Endothelial cell of umbilical vein (primary cell): ENCODE results near the gene FBLIM1. TPM values are rescaled to one million over a fixed set of nuclear protein-coding genes. Genes with fewer than 3 reads are reported as not detected.

ENCODE experiments used
- BruUV-seq: library from RNA; stranded (reverse); fragments of 400-500 nt; replicated peaks from 2 replicates; lab custom pipeline; 2021; lab: Mats Ljungman, UMichigan
- CTCF ChIA-PET: fragments of 300-600, 350-600 bp; sonication (Branson Sonifier 250); formaldehyde crosslinking; loops from one replicate; lab custom pipeline; 2021; ENCODE audit warnings: antibody characterized with exemption, inconsistent platforms; lab: Charles Lee
- POLR2A ChIA-PET: fragments of 300-600, 350-600 bp; sonication (Branson Sonifier 250); formaldehyde crosslinking; loops from one replicate; lab custom pipeline; 2021; ENCODE audit warnings: antibody characterized with exemption, inconsistent platforms; lab: Charles Lee
- DNase-seq: peaks from one replicate; pipeline ENCODE4 v3.0.0-alpha.2; 2011; ENCODE audit warnings: low read depth, low spot score
- FAIRE-seq: peaks from 2 replicates; lab custom pipeline; 2011; peaks lifted over from hg19 to GRCh38; lab: Jason Lieb, UNC
- H2AFZ ChIP-seq: 2 replicates; pipeline ENCODE4 v1.6.0; 2012; ENCODE audit warnings: low read depth, low read length, control low read depth, inconsistent platforms
- H3K27ac ChIP-seq: 2 replicates; pipeline ENCODE4 v1.5.1; 2011; ENCODE audit warnings: low read depth, mild to moderate bottlenecking, control low read depth, low read length, moderate library complexity; ENCODE audit not compliant: insufficient read depth
- H3K27me3 ChIP-seq, 2 experiments: 2 replicates each; pipeline versions ENCODE4 v1.6.0 to v1.6.1; 2011; ENCODE audit warnings: low read length in 2 of 2, mixed read lengths in 1 of 2; ENCODE audit not compliant: control insufficient read depth in 2 of 2, insufficient read depth in 2 of 2
- H3K36me3 ChIP-seq, 2 experiments: 2 replicates in 1 of 2; 3 replicates in 1 of 2; pipeline ENCODE4 v1.5.1; 2011; ENCODE audit warnings: low read length in 2 of 2, mild to moderate bottlenecking in 1 of 2, moderate library complexity in 1 of 2; ENCODE audit not compliant: control insufficient read depth in 2 of 2, insufficient read depth in 2 of 2; ENCODE audit errors: extremely low read depth in 1 of 2
- H3K4me1 ChIP-seq: 3 replicates; pipeline ENCODE4 v1.5.1; 2011; ENCODE audit warnings: mild to moderate bottlenecking, low read length; ENCODE audit not compliant: control insufficient read depth, insufficient read depth; ENCODE audit errors: extremely low read depth
- H3K4me2 ChIP-seq: 2 replicates; pipeline ENCODE4 v1.6.1; 2011; ENCODE audit warnings: low read length, control low read depth, mixed read lengths; ENCODE audit not compliant: insufficient read depth
- H3K4me3 ChIP-seq, 3 experiments: fragments of 200-600 bp in 1 of 3; sonication (generic), shearing (Covaris generic) in 1 of 3; replicated peaks in 1 of 3; 2 replicates each; pipeline ENCODE4 v1.5.1; 2011 to 2016; ENCODE audit warnings: control low read depth in 3 of 3, low read length in 3 of 3, mild to moderate bottlenecking in 2 of 3, inconsistent platforms in 1 of 3, low read depth in 1 of 3, moderate library complexity in 1 of 3; ENCODE audit not compliant: insufficient read depth in 1 of 3
- H3K79me2 ChIP-seq: 2 replicates; pipeline ENCODE4 v1.6.0; 2012; ENCODE audit warnings: low read length, inconsistent platforms; ENCODE audit not compliant: control insufficient read depth, insufficient read depth
- H3K9ac ChIP-seq: replicated peaks from 2 replicates; pipeline ENCODE3; 2011; ENCODE audit warnings: low read length, control low read depth; ENCODE audit not compliant: insufficient read depth; ENCODE audit errors: extremely low read depth
- H3K9me1 ChIP-seq: replicated peaks from 3 replicates; pipeline ENCODE4 v1.6.0; 2011; ENCODE audit warnings: mild to moderate bottlenecking, low read length; ENCODE audit not compliant: control insufficient read depth, insufficient read depth; ENCODE audit errors: extremely low read depth
- H3K9me3 ChIP-seq: replicated peaks from 2 replicates; pipeline ENCODE4 v1.5.1; 2012; ENCODE audit warnings: low read length, inconsistent platforms; ENCODE audit not compliant: control insufficient read depth, insufficient read depth
- H4K20me1 ChIP-seq: replicated peaks from 2 replicates; pipeline ENCODE3; 2011; ENCODE audit warnings: mild to moderate bottlenecking, low read length; ENCODE audit not compliant: control insufficient read depth, insufficient read depth; ENCODE audit errors: extremely low read depth
- EZH2 ChIP-seq: IDR thresholded peaks from 2 replicates; pipeline ENCODE4 v1.6.1; 2012; ENCODE audit warnings: borderline replicate concordance, low read depth, mild to moderate bottlenecking, moderate library complexity, low read length, inconsistent platforms; ENCODE audit not compliant: severe bottlenecking
- GATA2 ChIP-seq: IDR thresholded peaks from 2 replicates; pipeline ENCODE4 v1.7.0; 2011; ENCODE audit warnings: low read depth, mild to moderate bottlenecking, moderate library complexity, mixed read lengths, low read length; ENCODE audit not compliant: insufficient read length, insufficient read depth
- JUN ChIP-seq: IDR thresholded peaks from 2 replicates; pipeline ENCODE4 v1.6.1; 2011; ENCODE audit warnings: borderline replicate concordance, low read depth; ENCODE audit not compliant: insufficient read length, insufficient read depth
- MYC ChIP-seq: IDR thresholded peaks from one replicate; pipeline ENCODE4 v1.6.1; 2011; ENCODE audit warnings: mild to moderate bottlenecking, low read depth, low read length
- POLR2A ChIP-seq: IDR thresholded peaks from 2 replicates; pipeline ENCODE4 v1.6.1; 2012; ENCODE audit warnings: low read depth, mild to moderate bottlenecking, control low read depth, low read length
- POLR2AphosphoS5 ChIP-seq: IDR thresholded peaks from 2 replicates; pipeline ENCODE4 v1.6.1; 2012; ENCODE audit warnings: low read depth, mild to moderate bottlenecking, control low read depth, low read length, moderate library complexity; ENCODE audit not compliant: insufficient read depth
- dilution Hi-C: fragments of 300-500 bp; cut with MboI; formaldehyde crosslinking; loops from one replicate; pipeline ENCODE4 v1.15.0; 2019; ENCODE audit warnings: low sequenced_read_pairs; ENCODE audit not compliant: extremely low pct_ligation_motif_present
- intact Hi-C: fragments of 100-400 bp; cut with micrococcal nuclease; formaldehyde crosslinking; loops from one replicate; pipeline ENCODE4 v1.10.0; 2022
- polyA plus RNA-seq, 4 experiments: library from polyadenylated mRNA; depleted of rRNA in 3 of 4; stranded (reverse) in 3 of 4; unstranded in 1 of 4; fragments of >200 nt; gene quantifications; 2 replicates each; pipeline versions ENCODE4 v1.2.1 to v1.2.3, GENCODE V29; 2011 to 2012; ENCODE audit warnings: missing spikeins in 1 of 4
- total RNA-seq: library from RNA; stranded (reverse); gene quantifications from 2 replicates; pipeline ENCODE4 v1.2.3, GENCODE V29; 2021
- TF ChIP-seq, protein P1 (sequence below), 2 donors: IDR thresholded peaks; 1 replicate in 1 of 2; 2 replicates in 1 of 2; pipeline ENCODE4 v1.5.1; 2011; ENCODE audit warnings: low read length in 2 of 2, mild to moderate bottlenecking in 2 of 2, moderate library complexity in 2 of 2, control low read depth in 1 of 2, inconsistent platforms in 1 of 2, low read depth in 1 of 2; ENCODE audit not compliant: insufficient read depth in 1 of 2; ENCODE audit errors: extremely low read depth in 1 of 2

The FBLIM1 gene
- total and polyA plus RNA-seq, 2 donors (not counting 3 experiments of a cell fraction or from before 2014, with no cell fraction given) = 363 to 414 TPM

GRCh38 chr1:15736038-15736891 lies 22.3 kb upstream of the FBLIM1 start, which contains the start of gene SLC25A34:
TSS of gene SLC25A34 (plus strand) at chr1:15736258. CDS start at chr1:15736486, 228 bp downstream.
- no peak within 1 kb of the TSS for H3K4me3 ChIP-seq
- no peaks in the 10 kb centered on the region for H3K9me3 ChIP-seq
- no peaks in the 10 kb centered on the region for H4K20me1 ChIP-seq
- TF ChIP-seq, protein P1, sequence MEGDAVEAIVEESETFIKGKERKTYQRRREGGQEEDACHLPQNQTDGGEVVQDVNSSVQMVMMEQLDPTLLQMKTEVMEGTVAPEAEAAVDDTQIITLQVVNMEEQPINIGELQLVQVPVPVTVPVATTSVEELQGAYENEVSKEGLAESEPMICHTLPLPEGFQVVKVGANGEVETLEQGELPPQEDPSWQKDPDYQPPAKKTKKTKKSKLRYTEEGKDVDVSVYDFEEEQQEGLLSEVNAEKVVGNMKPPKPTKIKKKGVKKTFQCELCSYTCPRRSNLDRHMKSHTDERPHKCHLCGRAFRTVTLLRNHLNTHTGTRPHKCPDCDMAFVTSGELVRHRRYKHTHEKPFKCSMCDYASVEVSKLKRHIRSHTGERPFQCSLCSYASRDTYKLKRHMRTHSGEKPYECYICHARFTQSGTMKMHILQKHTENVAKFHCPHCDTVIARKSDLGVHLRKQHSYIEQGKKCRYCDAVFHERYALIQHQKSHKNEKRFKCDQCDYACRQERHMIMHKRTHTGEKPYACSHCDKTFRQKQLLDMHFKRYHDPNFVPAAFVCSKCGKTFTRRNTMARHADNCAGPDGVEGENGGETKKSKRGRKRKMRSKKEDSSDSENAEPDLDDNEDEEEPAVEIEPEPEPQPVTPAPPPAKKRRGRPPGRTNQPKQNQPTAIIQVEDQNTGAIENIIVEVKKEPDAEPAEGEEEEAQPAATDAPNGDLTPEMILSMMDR (IDR thresholded peaks at IDR 0.05; ENCODE audit: extremely low read depth in 1 of 2, insufficient read depth in 1 of 2, low read depth in 1 of 2, low read length in 2 of 2) = peak in 1 of 2 donors; percentile 13
- no peak for TF ChIP-seq MYC
- BruUV-seq = no TSS peak
- no peak for FAIRE-seq
- no peak for DNase-seq
- CTCF ChIA-PET = interaction anchor here (0.5 to 1.6 kb wide), 4 partner anchors 9 to 24 kb away, joined by 3 read pairs; no protein-coding TSS in a partner anchor
- no peaks in the 10 kb centered on the region for H3K27me3 ChIP-seq
- H3K27ac ChIP-seq = no peak within 1 kb of the TSS
- H3K4me2 ChIP-seq = no peak within 1 kb of the TSS
- no peak within 1 kb of the TSS for H2AFZ ChIP-seq
- POLR2A ChIA-PET = no interaction called here
- H3K36me3 ChIP-seq = peaks cover 0 to 25% of the 10 kb centered on the region in 2 experiments
- H3K4me1 ChIP-seq = no peaks in the 10 kb centered on the region
- no peaks in the 10 kb centered on the region for H3K9me1 ChIP-seq
- no peak within 1 kb of the TSS for H3K9ac ChIP-seq
- dilution Hi-C loops = no loop called here
- intact Hi-C loops = no loop called here
- no peaks in the 10 kb centered on the region for H3K79me2 ChIP-seq

GRCh38 chr1:15736892-15737261 lies 21.7 kb upstream of the FBLIM1 start:
- BruUV-seq = no TSS peak
- dilution Hi-C loops (no loop called here), intact Hi-C loops (no loop called here)
- no peak overlapping the region for H3K4me2 ChIP-seq
- peaks cover 0 to 20% of the 10 kb centered on the region in 2 experiments for H3K36me3 ChIP-seq
- no peak overlapping the region for H3K9ac ChIP-seq
- H3K27ac ChIP-seq = no peak overlapping the region
- no peaks in the 10 kb centered on the region for H4K20me1 ChIP-seq
- no peaks in the 10 kb centered on the region for H3K9me3 ChIP-seq
- FAIRE-seq = no peak
- ChIA-PET CTCF (interaction anchor here (0.5 to 1.6 kb wide), 4 partner anchors 9 to 46 kb away, joined by 3 read pairs; no protein-coding TSS in a partner anchor), POLR2A (interaction anchor here (1.2 kb wide), 1 partner anchor 23 kb away, joined by 8 read pairs; no protein-coding TSS in a partner anchor)
- DNase-seq = no peak
- TF ChIP-seq GATA2 (no peak), JUN (no peak), MYC (no peak), EZH2 (no peak), POLR2AphosphoS5 (no peak), POLR2A (no peak)
- TF ChIP-seq, protein P1 (IDR thresholded peaks at IDR 0.05; ENCODE audit: extremely low read depth in 1 of 2, insufficient read depth in 1 of 2, low read depth in 1 of 2, low read length in 2 of 2) = no peak
- H3K9me1 ChIP-seq = no peaks in the 10 kb centered on the region
- no peak overlapping the region for H2AFZ ChIP-seq
- H3K4me1 ChIP-seq = no peaks in the 10 kb centered on the region
- H3K27me3 ChIP-seq = no peaks in the 10 kb centered on the region
- H3K4me3 ChIP-seq = no peak overlapping the region
- H3K79me2 ChIP-seq = no peaks in the 10 kb centered on the region
